GM15510 (cell line): ENCODE measurements around the gene EDARADD.

Source experiments
- POLR2A ChIP-seq: IDR thresholded peaks from 3 replicates; pipeline ENCODE4 v1.6.1; 2011; ENCODE audit warnings: borderline replicate concordance; ENCODE audit not compliant: insufficient read length; ENCODE audit errors: extremely low read depth

EDARADD gene

GRCh38 chr1:236388332-236388731 lies 5.8 kb upstream of the EDARADD start:
- no peak for TF ChIP-seq POLR2A

DNA sequence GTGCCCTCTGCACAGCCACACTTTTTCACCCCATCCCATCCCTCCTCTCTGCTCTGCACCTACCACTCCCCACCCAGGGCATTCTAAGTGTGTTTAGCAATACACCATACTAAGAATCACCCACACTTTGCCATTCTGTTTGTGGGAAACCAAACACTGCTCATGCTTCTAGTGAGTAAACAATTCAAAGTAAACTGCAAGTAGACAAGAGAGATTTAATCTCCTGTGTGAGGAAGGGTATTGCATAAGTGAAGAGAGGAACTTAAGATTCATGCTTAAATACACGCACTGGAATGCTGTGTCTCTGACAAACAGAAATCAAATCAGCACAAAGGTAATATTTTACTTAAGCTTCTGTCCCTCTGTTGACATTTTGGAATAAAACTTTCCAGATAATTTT lies 4.8 kb upstream of the EDARADD start:
- no peak for TF ChIP-seq POLR2A

DNA sequence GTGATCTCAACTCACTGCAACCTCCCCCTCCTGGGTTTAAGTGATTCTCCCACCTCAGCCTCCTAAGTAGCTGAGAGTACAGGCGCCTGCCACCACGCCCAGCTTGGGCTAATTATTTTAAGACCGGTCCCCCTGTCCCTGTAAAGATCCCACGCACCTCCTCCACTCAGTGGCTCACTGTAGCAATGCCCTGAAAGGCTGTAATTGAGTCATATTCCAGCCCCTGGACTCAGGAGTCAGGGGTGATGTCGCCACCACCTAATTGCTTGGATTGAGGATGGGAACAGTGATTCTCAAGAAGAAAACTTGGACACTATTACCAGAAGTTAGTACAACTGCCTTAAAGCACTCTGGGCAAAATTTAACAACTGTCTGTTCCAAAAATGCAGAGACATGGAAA lies 3.1 kb upstream of the EDARADD start:
- TF ChIP-seq POLR2A = no peak

DNA sequence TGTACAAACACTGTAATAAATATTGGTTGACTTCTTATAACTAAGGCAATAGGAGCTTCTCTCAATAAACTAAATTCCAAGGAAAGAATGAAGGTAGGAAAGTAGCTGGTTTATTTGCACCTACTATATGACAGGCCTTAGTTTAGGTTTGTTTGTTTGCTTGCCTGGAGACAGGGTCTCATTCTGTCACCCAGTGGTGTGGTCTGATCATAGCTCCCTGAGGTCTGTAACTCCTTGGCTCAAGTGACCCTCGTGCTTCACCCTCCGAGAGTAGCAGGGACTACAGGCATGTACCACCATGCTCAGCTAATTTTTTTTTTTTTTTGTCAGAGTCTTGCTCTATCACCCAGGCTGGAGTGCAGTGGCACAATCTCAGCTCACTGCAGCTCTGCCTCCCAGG lies 1.9 kb upstream of the EDARADD start:
- no peak for TF ChIP-seq POLR2A

- TF ChIP-seq POLR2A = no peak
Measured at GRCh38 chr1:236394879-236395229, 768 bp downstream of the EDARADD start.

- no peak for TF ChIP-seq POLR2A
Measured at GRCh38 chr1:236395230-236395946, 1.3 kb downstream of the EDARADD start.

DNA sequence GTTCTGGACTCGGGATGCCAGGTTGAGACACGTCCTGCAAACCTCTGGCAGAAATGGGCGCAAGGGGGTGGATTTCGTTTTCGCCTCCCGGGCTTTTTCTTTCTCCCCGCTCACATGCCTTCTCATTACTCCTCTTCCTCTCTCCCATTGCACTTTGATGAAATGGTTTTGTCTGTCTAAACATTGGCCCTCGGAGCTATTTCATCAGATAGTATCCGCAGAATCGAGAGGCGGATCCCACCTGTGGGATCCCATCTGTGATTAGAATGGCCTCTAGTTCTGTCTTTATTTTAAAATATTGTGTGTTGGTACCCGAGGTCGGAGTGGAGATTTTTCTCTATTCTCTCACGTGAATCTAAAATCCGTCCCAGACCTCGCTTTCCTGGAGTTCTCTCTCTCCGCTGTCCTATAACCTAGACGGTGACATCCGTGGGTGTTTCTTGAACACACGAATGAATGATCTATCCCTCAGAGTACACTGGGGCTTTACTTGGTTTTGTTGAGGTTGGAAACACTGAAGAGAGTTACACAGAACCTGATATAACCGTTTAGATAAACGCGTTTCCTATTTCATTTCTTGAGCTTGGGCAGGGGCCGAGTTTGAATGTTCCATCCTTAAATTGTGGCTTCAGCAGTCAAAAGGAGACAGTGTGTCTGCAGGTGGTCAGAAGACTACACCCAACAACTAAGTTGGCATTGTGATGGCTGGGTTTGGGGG lies 2.0 kb downstream of the EDARADD start:
- no peak for TF ChIP-seq POLR2A

DNA sequence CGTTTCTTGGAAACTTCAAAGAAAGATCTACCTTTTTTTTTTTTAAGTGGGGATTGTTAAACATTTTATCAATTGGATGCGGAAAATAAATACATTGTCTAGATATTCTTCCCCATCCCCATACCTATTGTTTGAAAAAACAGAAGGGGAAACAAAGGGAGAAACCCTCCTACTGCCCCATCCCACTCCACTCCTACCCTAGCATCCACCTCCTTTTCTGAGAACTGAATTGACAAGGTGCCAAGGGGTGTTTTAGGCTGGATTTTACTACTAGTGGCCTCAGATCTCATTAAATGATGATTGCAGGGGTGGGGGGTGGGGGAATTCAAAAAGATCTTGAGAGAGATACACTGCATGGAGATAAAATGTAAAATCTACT lies 2.6 kb downstream of the EDARADD start:
- TF ChIP-seq POLR2A = no peak

- TF ChIP-seq POLR2A = no peak
Measured at GRCh38 chr1:236397173-236397759, 3.2 kb downstream of the EDARADD start.

DNA sequence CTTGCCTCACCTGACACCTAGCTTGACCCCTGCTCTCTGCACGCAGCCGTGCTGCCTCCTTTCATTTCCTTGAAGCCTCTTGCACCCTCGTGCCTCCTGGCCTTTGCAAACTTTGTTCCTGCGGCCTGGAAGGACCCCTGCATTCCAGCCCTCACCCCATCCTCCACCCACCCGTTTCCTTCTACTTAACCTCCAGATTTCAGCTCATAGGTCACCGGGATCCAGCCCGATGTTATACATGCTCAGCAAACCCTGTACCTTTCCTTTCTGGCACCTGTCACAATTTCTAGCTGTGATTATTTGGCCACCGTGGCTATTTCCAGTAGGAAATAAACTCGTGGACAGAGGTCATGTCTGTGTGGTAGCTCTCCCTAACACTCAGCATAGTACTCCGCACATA lies 4.5 kb downstream of the EDARADD start:
- TF ChIP-seq POLR2A = no peak

- TF ChIP-seq POLR2A = no peak
Measured at GRCh38 chr1:236400061-236400603, 6.0 kb downstream of the EDARADD start.

GRCh38 chr1:236401698-236402097 lies 7.6 kb downstream of the EDARADD start:
- TF ChIP-seq POLR2A = no peak

DNA sequence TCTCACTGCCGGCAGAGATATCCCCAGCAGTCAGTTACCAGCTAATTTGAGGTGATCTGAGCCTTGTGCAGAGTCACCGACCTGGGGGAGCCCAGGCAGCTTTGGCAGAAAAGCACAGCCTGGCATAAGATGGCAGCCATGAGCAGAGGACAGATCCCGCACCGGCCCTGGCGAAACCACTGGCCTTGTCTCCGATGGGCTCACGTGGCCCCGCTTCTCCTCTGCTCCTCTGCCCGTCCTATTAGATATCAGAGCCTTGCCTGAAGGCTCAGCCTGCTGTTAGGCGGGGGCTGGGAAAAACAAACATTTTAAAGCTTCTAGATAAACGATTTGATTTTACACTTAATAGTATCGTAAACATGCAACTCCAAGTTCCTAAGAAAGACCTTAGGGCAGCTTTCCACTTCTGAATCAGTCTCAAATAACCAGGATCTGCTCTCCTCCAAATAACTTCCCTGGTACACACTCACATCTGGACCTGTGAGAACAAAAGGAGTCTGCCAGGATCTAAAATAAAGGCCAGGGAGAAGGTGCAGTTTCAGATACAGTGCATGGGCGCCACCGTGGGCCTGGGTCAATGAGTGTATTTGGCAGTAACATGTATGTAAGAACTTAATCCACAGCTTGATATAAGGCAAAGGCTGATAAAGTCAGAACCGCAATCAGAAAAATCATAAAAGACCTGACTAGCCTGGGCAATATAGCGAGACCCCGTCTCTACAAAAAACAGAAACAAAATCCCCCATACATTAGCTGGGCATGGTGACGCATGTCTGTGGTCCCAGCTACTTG lies 10.0 kb downstream of the EDARADD start:
- no peak for TF ChIP-seq POLR2A

GRCh38 chr1:236407059-236407458 lies 13.0 kb downstream of the EDARADD start:
- no peak for TF ChIP-seq POLR2A

- TF ChIP-seq POLR2A = no peak
Measured at GRCh38 chr1:236413688-236414087, 19.6 kb downstream of the EDARADD start.
